SK-N-SH (cell line): Measurements from ENCODE around the gene PROM1. TPM values are rescaled to one million over a fixed set of nuclear protein-coding genes. Genes with fewer than 3 reads are reported as not detected.
A peak's percentile ranks its signal among the peaks of the same experiment; 100 is the strongest.

ENCODE experiments used
- CTCF ChIA-PET: fragments of 300-600, 350-600 bp; formaldehyde crosslinking; extraction: SDS; loops from one replicate; lab custom pipeline; 2021; lab: Yijun Ruan, JAX
- POLR2A ChIA-PET: fragments of 350-600 bp; sonication (Branson Sonifier 250); formaldehyde crosslinking; extraction: SDS; loops from one replicate; lab custom pipeline; 2020; ENCODE audit warnings: antibody characterized with exemption, inconsistent platforms; lab: Yijun Ruan, JAX
- DNase-seq: peaks from one replicate; pipeline ENCODE4 v3.0.0; 2012
- H2AFZ ChIP-seq: fragments of 200-600 bp; sonication (generic); 2 replicates; pipeline ENCODE4 v1.8.1; 2016; ENCODE audit warnings: antibody characterized with exemption, mild to moderate bottlenecking, low read depth
- H3F3A ChIP-seq: fragments of 200-600 bp; sonication (generic); replicated peaks from 2 replicates; pipeline ENCODE3; 2016; ENCODE audit warnings: antibody characterized with exemption, mild to moderate bottlenecking; ENCODE audit not compliant: insufficient read depth
- H3K27ac ChIP-seq, 2 experiments: fragments of 200-500 bp in 1 of 2; fragments of 200-600 bp in 1 of 2; sonication (Bioruptor generic) in 1 of 2; sonication (generic), shearing (Covaris generic) in 1 of 2; 2 replicates each; pipeline versions ENCODE4 v1.5.1 to v1.6.1; 2014 to 2016; ENCODE audit warnings: low read depth in 2 of 2, inconsistent platforms in 1 of 2, low read length in 1 of 2, mild to moderate bottlenecking in 1 of 2, mixed read lengths in 1 of 2
- H3K27me3 ChIP-seq: fragments of 200-600 bp; sonication (generic), shearing (Covaris generic); 2 replicates; pipeline ENCODE4 v1.6.1; 2016; ENCODE audit warnings: mixed run types; ENCODE audit not compliant: insufficient read depth
- H3K36me3 ChIP-seq, 2 experiments: fragments of 200-500 bp in 1 of 2; fragments of 200-600 bp in 1 of 2; sonication (Bioruptor generic) in 1 of 2; sonication (generic) in 1 of 2; replicated peaks in 1 of 2; 2 replicates each; pipeline versions ENCODE3 to v1.5.1; 2014 to 2016; ENCODE audit warnings: low read length in 1 of 2, mild to moderate bottlenecking in 1 of 2; ENCODE audit not compliant: insufficient read depth in 2 of 2, control insufficient read depth in 1 of 2
- H3K4me1 ChIP-seq, 2 experiments: fragments of 200-500 bp in 1 of 2; fragments of 200-600 bp in 1 of 2; sonication (Bioruptor generic) in 1 of 2; sonication (generic), shearing (Covaris generic) in 1 of 2; 2 replicates each; pipeline versions ENCODE4 v1.5.1 to v1.6.1; 2014 to 2016; ENCODE audit warnings: low read depth in 1 of 2, low read length in 1 of 2, mixed run types in 1 of 2; ENCODE audit not compliant: insufficient read depth in 2 of 2, control insufficient read depth in 1 of 2
- H3K4me2 ChIP-seq: fragments of 200-600 bp; sonication (generic), shearing (Covaris generic); 2 replicates; pipeline ENCODE4 v1.6.1; 2017; ENCODE audit warnings: mixed run types
- H3K4me3 ChIP-seq, 2 experiments: fragments of 200-500 bp in 1 of 2; fragments of 200-600 bp in 1 of 2; sonication (Bioruptor generic) in 1 of 2; sonication (generic), shearing (Covaris generic) in 1 of 2; 2 replicates each; pipeline versions ENCODE4 v1.5.1 to v1.8.1; 2014 to 2016; ENCODE audit warnings: low read depth in 2 of 2, inconsistent platforms in 1 of 2, low read length in 1 of 2, mild to moderate bottlenecking in 1 of 2, mixed read lengths in 1 of 2, moderate library complexity in 1 of 2
- H3K79me2 ChIP-seq: fragments of 200-600 bp; sonication (generic); 2 replicates; pipeline ENCODE4 v1.8.1; 2017; ENCODE audit warnings: mild to moderate bottlenecking; ENCODE audit not compliant: insufficient read depth
- H3K9ac ChIP-seq: fragments of 200-600 bp; sonication (generic); 2 replicates; pipeline ENCODE4 v1.6.1; 2017; ENCODE audit warnings: mixed run types
- H3K9me2 ChIP-seq: fragments of 200-600 bp; sonication (generic); 2 replicates; pipeline ENCODE4 v1.6.1; 2017; ENCODE audit warnings: mixed run types
- H3K9me3 ChIP-seq: fragments of 200-600 bp; sonication (generic); 2 replicates; pipeline ENCODE4 v1.6.1; 2017; ENCODE audit warnings: mixed run types, mild to moderate bottlenecking, moderate library complexity
- H4K20me1 ChIP-seq: fragments of 200-600 bp; sonication (generic); 2 replicates; pipeline ENCODE4 v1.6.1; 2017; ENCODE audit warnings: mild to moderate bottlenecking, mixed run types; ENCODE audit not compliant: insufficient read depth
- CTCF ChIP-seq: fragments of 200-600 bp; sonication (generic); IDR thresholded peaks from 2 replicates; pipeline ENCODE4 v1.6.1; 2017; ENCODE audit warnings: antibody characterized with exemption, mild to moderate bottlenecking, moderate library complexity
- FOSL2 ChIP-seq: IDR thresholded peaks from 2 replicates; pipeline ENCODE4 v1.4.0; 2012; ENCODE audit warnings: low read depth, mild to moderate bottlenecking, moderate library complexity, borderline replicate concordance
- FOXJ3 ChIP-seq: sonication (generic); formaldehyde crosslinking; IDR thresholded peaks from 2 replicates; pipeline ENCODE4 v1.5.1; 2020; ENCODE audit warnings: mild to moderate bottlenecking, missing genetic modification reagents
- GABPA ChIP-seq: IDR thresholded peaks from 2 replicates; pipeline ENCODE4 v1.4.0; 2012; ENCODE audit warnings: low read depth, mild to moderate bottlenecking
- GATA2 ChIP-seq: sonication (generic); formaldehyde crosslinking; IDR thresholded peaks from 2 replicates; pipeline ENCODE4 v1.5.0; 2020; ENCODE audit warnings: mild to moderate bottlenecking, missing genetic modification reagents
- IRF3 ChIP-seq: fragments of 150-350 bp; IDR thresholded peaks from 2 replicates; pipeline ENCODE4 v1.6.1; 2016; ENCODE audit warnings: mild to moderate bottlenecking, low read depth, low read length
- NRF1 ChIP-seq: IDR thresholded peaks from 2 replicates; pipeline ENCODE4 v1.6.1; 2012; ENCODE audit warnings: low read depth, mild to moderate bottlenecking, low read length
- POLR2AphosphoS5 ChIP-seq: IDR thresholded peaks from 2 replicates; pipeline ENCODE4 v1.6.1; 2012; ENCODE audit warnings: low read depth, low read length
- RAD21 ChIP-seq: IDR thresholded peaks from 2 replicates; pipeline ENCODE4 v1.6.1; 2012; ENCODE audit warnings: mild to moderate bottlenecking, low read length
- TAF1 ChIP-seq: IDR thresholded peaks from 2 replicates; pipeline ENCODE4 v1.6.1; 2012; ENCODE audit warnings: low read depth, mild to moderate bottlenecking, low read length, moderate library complexity, borderline replicate concordance
- TCF12 ChIP-seq: IDR thresholded peaks from 2 replicates; pipeline ENCODE4 v1.4.0; 2012
- USF2 ChIP-seq: fragments of 150-350 bp; IDR thresholded peaks from 2 replicates; pipeline ENCODE4 v1.6.1; 2017; ENCODE audit warnings: antibody characterized with exemption, low read length, low read depth, borderline replicate concordance
- YY1 ChIP-seq: IDR thresholded peaks from 2 replicates; pipeline ENCODE4 v1.4.0; 2012; ENCODE audit warnings: low read depth, mild to moderate bottlenecking
- ZBTB33 ChIP-seq: IDR thresholded peaks from 2 replicates; pipeline ENCODE4 v1.4.0; 2012; ENCODE audit warnings: low read depth, borderline replicate concordance
- WGBS: methylation state at CpG from one replicate; pipeline ENCODE4 v1.1.6; 2017; ENCODE audit warnings: low lambda C conversion rate; 5-methylcytosine and 5-hydroxymethylcytosine counted together
- polyA plus RNA-seq, 3 experiments: library from polyadenylated mRNA; depleted of rRNA; stranded (reverse); fragments of >200 nt; gene quantifications; 2 replicates each; pipeline ENCODE4 v1.2.3, GENCODE V29; 2012

PROM1 gene
- polyA plus RNA-seq, 1 of the 3 experiments (the other 2 are of a cell fraction) = not detected

- Histone ChIP-seq H3K36me3 (no peaks in the 10 kb centered on the region), H3F3A (no peaks in the 10 kb centered on the region), H2AFZ (no peak overlapping the region), H3K4me1 (peaks cover 0 to 15% of the 10 kb centered on the region in 2 experiments; a peak in 2 of 4 replicates), H3K27me3 (no peaks in the 10 kb centered on the region; the same call in 1 of the 2 replicates), H3K9me2 (no peaks in the 10 kb centered on the region), H3K79me2 (no peaks in the 10 kb centered on the region), H4K20me1 (no peaks in the 10 kb centered on the region), H3K9ac (no peak overlapping the region), H3K27ac (peak overlapping the region in 1 of 2 experiments; percentile 61; a peak in 2 of 4 replicates), H3K4me3 (no peak overlapping the region), H3K4me2 (no peak overlapping the region), H3K9me3 (no peaks in the 10 kb centered on the region)
- DNase-seq = peak; percentile 24
- WGBS = 56% methylated on average over 5 of the region's 5 CpGs
- ChIA-PET POLR2A (no interaction called here), CTCF (interaction anchor here (0.6 to 5.0 kb wide), 14 partner anchors 9 to 303 kb away, joined by 3 to 37 read pairs (median 3); partner anchors contain the start of gene FGFBP2)
- TF ChIP-seq FOXJ3 (CRISPR knock-in tag) (no peak), YY1 (no peak), GATA2 (peak; percentile 23; the same call in 1 of the 2 replicates)
Observed at GRCh38 chr4:16007471-16008095, 76.2 kb downstream of the PROM1 start.

- 61% methylated on average over 6 of the region's 6 CpGs for WGBS
- POLR2A ChIA-PET = no interaction called here
- no peak for TF ChIP-seq NRF1
- TF ChIP-seq TCF12 = no peak
- no peak for TF ChIP-seq POLR2AphosphoS5
- TF ChIP-seq USF2 = no peak
- no peak for TF ChIP-seq ZBTB33
- TF ChIP-seq IRF3 = no peak
- TF ChIP-seq GABPA = no peak
- no peak for TF ChIP-seq CTCF
- TF ChIP-seq RAD21 = no peak
- TF ChIP-seq FOSL2 = no peak
- TF ChIP-seq FOXJ3 (CRISPR knock-in tag) = no peak
- TF ChIP-seq TAF1 = no peak
- TF ChIP-seq, all 33 proteins: peak for 0
- Histone ChIP-seq H3K4me1 (peaks cover 0 to 15% of the 10 kb centered on the region in 2 experiments; a peak in 2 of 4 replicates), H3K4me3 (no peak overlapping the region), H3K36me3 (no peaks in the 10 kb centered on the region), H3K9me3 (no peaks in the 10 kb centered on the region), H3F3A (no peaks in the 10 kb centered on the region), H3K9ac (no peak overlapping the region), H3K79me2 (no peaks in the 10 kb centered on the region), H3K9me2 (no peaks in the 10 kb centered on the region), H3K27me3 (peaks cover 5% of the 10 kb centered on the region; the same call in 1 of the 2 replicates), H4K20me1 (no peaks in the 10 kb centered on the region), H2AFZ (no peak overlapping the region), H3K27ac (peak overlapping the region in 1 of 2 experiments; percentile 61; a peak in 2 of 4 replicates), H3K4me2 (no peak overlapping the region)
- CTCF ChIA-PET = interaction anchor here (0.6 to 5.0 kb wide), 8 partner anchors 10 to 201 kb away, joined by 3 to 37 read pairs (median 4); no protein-coding TSS in a partner anchor
- DNase-seq = no peak
Observed at GRCh38 chr4:16006771-16007446, 76.9 kb downstream of the PROM1 start.
